KG1 (cell line): ENCODE data around the gene FNDC1.
"Not testable (repeated sequence)": the region's sequence is repeated elsewhere in the genome, so short reads cannot be mapped to it uniquely, and the experiment has no call there.

ENCODE experiments used
- DNase-seq: peaks from one replicate; lab custom pipeline; 2025; lab: John Stamatoyannopoulos, UW

FNDC1 gene

DNA sequence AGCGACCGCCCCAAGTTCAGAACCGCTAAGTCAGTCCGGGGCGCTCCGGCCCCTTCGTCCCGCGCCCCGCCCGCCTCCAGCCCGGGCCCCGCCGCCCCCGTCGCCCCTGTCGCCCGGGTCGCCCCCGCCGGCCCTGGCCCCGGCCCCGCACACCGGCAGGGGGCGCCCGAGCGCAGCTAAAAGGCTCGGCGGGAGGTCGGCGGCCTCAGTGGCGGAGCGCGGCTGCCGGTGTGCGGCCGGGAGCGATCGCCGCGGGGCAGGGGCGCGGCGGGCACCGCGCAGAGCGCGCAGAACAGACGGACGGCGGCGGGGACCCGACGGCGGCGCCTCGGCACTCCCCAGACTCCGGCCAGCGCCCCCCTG lies at the start of gene FNDC1:
Gene FNDC1 (plus strand): TSS at position 208 of the 363 bp plus-strand sequence. CDS start 197 bp downstream, outside the sequence.
- no peak for DNase-seq

DNA sequence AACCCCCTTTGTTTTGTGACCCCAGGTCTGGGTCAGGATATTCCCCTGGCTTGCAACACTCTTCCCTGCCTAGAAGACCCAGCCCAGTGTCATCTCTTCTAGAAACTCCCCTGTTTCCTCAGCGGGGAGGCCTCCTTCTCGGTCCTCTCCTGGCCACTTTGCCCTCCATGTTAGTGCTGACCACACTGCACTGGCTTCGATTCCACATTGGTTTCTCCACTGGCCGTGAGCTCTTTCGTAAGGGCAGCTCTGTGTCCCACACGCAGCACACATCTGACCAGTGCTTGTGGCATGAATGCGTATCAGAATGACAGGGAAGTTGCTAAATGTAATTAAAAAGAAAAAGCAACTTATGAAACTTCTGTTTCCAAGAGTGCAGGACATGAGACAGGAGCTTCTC lies 49.4 kb upstream of the FNDC1 start:
- DNase-seq, result no peak

- DNase-seq, result no peak
Measured at GRCh38 chr6:159121486-159121885, 47.7 kb upstream of the FNDC1 start.

- no peak for DNase-seq
Measured at GRCh38 chr6:159122453-159122852, 46.7 kb upstream of the FNDC1 start.

DNA sequence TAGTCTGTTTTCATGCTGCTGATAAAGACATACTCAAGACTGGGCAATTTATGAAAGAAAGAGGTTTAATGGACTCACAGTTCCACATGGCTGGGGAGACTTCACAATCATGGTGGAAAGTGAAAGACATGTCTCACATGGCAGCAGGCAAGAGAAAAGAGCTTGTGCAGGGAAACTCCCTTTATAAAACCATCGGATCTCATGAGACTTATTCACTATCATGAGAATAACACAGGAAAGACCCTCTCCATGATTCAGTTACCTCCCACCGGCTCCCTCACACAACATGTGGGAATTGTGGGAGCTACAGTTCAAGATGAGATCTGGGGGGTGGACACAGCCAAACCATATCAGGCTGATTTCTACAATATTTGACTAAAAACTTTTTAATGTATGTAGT lies 45.4 kb upstream of the FNDC1 start:
- not testable (repeated sequence) for DNase-seq

- DNase-seq, result no peak
Measured at GRCh38 chr6:159125014-159125609, 44.1 kb upstream of the FNDC1 start.

DNA sequence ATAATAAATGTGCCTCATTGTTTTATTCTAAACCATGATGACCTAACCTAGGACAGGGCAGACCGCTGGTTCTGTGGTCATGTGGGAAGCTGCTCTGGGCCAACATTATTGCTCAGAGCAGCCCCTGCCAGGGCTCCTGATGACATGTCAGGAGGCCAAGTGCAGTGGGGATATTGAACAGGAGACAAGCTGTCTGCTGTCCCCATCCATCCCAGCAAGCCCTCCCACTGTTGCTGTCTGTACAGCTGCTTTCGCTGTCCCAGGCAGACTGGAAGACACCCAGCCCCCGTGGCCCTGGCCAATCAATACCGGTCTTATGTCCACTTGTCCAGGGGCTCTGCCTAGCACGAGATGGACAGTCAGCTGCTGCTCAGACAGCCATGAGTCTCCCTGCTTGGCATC lies 43.2 kb upstream of the FNDC1 start:
- no peak for DNase-seq

DNA sequence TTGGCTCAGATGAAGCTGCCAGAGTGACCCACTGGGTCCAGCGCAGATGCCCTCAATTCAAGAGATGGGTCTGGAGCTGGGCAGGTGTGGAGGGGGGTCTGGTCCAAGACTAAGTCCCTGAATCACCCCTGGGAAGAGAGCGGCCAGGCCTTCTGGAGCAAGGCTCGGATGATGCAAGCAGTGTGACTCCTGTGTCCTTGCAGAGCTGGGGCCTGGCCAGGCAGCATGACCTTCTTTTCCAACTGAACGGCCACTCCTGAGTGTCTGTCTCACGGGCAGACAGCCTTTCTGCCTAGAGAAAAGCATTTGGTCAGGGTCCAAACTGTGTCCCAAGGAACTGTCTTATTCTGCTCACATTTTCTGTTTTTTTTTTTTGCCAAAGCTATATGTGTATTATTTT lies 42.6 kb upstream of the FNDC1 start:
- no peak for DNase-seq

GRCh38 chr6:159127701-159128100 lies 41.5 kb upstream of the FNDC1 start:
- DNase-seq, result no peak

GRCh38 chr6:159128978-159129377 lies 40.2 kb upstream of the FNDC1 start:
- no peak for DNase-seq

GRCh38 chr6:159130846-159131245 lies 38.4 kb upstream of the FNDC1 start:
- DNase-seq, result no peak

- no peak for DNase-seq
Measured at GRCh38 chr6:159131709-159132108, 37.5 kb upstream of the FNDC1 start.

DNA sequence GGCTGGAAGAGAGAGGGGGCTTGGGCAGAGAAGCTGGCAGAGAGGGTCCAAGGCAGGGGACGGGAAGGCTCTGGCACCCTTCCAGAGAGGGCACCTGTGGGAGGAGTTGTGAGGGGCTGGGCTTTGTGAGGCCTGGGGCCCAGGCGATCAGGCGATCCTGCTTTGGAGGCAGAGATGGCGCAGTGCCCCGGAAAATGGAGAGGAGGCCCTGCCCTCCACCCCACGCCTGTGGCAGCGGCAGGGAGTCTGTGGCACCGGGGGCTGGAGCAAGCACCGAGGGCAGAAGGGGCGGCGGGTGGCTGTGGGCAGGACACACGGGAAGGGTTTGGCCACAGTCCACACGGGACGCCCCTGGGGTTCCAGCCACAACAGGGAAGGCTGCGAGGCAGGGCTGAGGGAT lies 36.5 kb upstream of the FNDC1 start:
- DNase-seq, result no peak

GRCh38 chr6:159134701-159135364 lies 34.4 kb upstream of the FNDC1 start:
- DNase-seq, result peak; percentile 61

DNA sequence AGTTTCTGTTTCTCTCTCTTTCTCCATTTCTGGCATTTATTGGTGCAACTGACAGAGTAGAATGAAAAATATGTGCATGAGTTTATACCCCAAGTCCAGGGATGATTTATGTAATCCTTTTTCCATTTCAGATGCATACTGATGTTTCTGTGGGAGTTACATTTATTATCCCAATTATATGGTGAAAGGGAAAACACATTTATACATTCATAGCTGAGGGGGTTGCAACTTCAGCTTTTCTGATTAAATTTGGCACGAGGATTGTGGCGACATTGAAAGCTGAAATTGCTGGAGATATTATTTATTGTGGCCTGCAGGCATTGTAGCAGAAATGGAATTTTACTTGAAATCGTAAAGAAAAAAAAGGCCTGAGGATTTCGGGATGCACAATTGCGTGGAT lies 31.5 kb upstream of the FNDC1 start:
- no peak for DNase-seq

- DNase-seq, result no peak
Measured at GRCh38 chr6:159142531-159142930, 26.7 kb upstream of the FNDC1 start.

GRCh38 chr6:159148641-159149040 lies 20.6 kb upstream of the FNDC1 start:
- DNase-seq, result no peak

- no peak for DNase-seq
Measured at GRCh38 chr6:159149641-159150040, 19.6 kb upstream of the FNDC1 start.

- DNase-seq, result no peak
Measured at GRCh38 chr6:159151266-159151855, 17.8 kb upstream of the FNDC1 start.

GRCh38 chr6:159152041-159152440 lies 17.2 kb upstream of the FNDC1 start:
- DNase-seq, result no peak

DNA sequence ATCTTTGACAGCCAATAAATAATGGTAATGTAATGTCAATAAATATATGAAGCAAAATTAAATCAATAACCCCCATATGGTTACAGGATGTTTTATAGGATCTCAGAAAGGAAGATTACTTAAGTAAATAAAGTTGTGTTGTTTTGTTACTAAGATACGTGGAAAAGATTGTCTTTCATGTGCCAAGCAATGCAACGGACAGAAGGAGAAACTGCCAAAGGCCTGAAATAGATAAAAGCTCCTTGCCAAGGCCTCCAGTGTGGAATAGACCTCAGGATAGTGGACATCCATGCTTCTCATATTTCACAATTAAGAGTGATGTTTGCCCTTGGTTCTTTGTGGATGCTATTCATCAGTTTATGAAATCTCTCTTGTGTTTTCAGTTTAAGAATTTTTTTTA lies 16.4 kb upstream of the FNDC1 start:
- no peak for DNase-seq

GRCh38 chr6:159155679-159156078 lies 13.5 kb upstream of the FNDC1 start:
- no peak for DNase-seq

DNA sequence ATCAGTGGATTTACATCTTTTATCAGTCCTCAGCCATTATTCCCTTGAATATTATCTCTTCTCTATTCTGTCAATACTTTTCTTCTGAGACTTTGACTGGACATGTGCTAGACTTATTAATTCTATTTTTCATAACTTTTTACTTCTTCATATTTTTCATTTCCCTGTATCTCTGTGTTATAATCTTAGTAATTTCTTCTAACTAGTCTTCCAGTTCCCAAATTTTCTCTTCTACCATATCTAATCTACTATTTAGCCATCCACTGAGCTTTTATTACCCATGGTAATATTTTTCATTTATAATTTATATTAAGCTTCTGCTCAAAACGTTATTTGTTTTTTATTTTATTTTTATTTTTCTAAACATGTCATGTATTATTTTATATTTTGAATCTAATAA lies 13.1 kb upstream of the FNDC1 start:
- DNase-seq, result no peak

- no peak for DNase-seq
Measured at GRCh38 chr6:159157431-159157830, 11.8 kb upstream of the FNDC1 start.
